Esophagus squamous epithelium (tissue), 4 donors: Measurements from ENCODE around the gene NAA25.

ENCODE experiments used
- POLR2A ChIP-seq, 4 donors: fragments of 450-650 bp; IDR thresholded peaks; one replicate each; pipeline ENCODE4 v1.6.1; 2017; ENCODE audit warnings: antibody characterized with exemption in 4 of 4, mild to moderate bottlenecking in 4 of 4, moderate library complexity in 3 of 4
- TF ChIP-seq, protein P1 (sequence below), 6 experiments: fragments of 450-650 bp in 4 of 6; fragments of 200-600 bp in 2 of 6; sonication (generic) in 2 of 6; IDR thresholded peaks; one replicate each; pipeline ENCODE4 v1.5.1; 2016 to 2019; ENCODE audit warnings: antibody characterized with exemption in 6 of 6, mild to moderate bottlenecking in 4 of 6, moderate library complexity in 4 of 6

GRCh38 chr12:112126911-112127310, 18.3 kb upstream of the NAA25 start:
- TF ChIP-seq, protein P1, sequence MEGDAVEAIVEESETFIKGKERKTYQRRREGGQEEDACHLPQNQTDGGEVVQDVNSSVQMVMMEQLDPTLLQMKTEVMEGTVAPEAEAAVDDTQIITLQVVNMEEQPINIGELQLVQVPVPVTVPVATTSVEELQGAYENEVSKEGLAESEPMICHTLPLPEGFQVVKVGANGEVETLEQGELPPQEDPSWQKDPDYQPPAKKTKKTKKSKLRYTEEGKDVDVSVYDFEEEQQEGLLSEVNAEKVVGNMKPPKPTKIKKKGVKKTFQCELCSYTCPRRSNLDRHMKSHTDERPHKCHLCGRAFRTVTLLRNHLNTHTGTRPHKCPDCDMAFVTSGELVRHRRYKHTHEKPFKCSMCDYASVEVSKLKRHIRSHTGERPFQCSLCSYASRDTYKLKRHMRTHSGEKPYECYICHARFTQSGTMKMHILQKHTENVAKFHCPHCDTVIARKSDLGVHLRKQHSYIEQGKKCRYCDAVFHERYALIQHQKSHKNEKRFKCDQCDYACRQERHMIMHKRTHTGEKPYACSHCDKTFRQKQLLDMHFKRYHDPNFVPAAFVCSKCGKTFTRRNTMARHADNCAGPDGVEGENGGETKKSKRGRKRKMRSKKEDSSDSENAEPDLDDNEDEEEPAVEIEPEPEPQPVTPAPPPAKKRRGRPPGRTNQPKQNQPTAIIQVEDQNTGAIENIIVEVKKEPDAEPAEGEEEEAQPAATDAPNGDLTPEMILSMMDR (IDR thresholded peaks at IDR 0.05), result no peak
- TF ChIP-seq POLR2A (IDR thresholded peaks at IDR 0.05), result no peak
